Neuronal stem cell (in vitro differentiated cells): ENCODE data around the gene CYP20A1. TPM values are rescaled to one million over a fixed set of nuclear protein-coding genes. Genes with fewer than 3 reads are reported as not detected.

Experiments used
- DNase-seq: peaks from one replicate; pipeline ENCODE4 v3.0.0-alpha.2; 2013; ENCODE audit warnings: low spot score
- H2AFZ ChIP-seq: one replicate; pipeline ENCODE4 v1.6.1; 2013; ENCODE audit warnings: mild to moderate bottlenecking, low read length, inconsistent platforms
- H2AK5ac ChIP-seq: 2 replicates; pipeline ENCODE4 v1.6.1; 2013; ENCODE audit warnings: low read depth, mild to moderate bottlenecking, inconsistent platforms, low read length, moderate library complexity, mixed read lengths
- H2BK120ac ChIP-seq: 2 replicates; pipeline ENCODE4 v1.6.1; 2013; ENCODE audit warnings: low read depth, mild to moderate bottlenecking, inconsistent platforms, low read length, moderate library complexity, mixed read lengths
- H2BK12ac ChIP-seq: one replicate; pipeline ENCODE4 v1.6.1; 2013; ENCODE audit warnings: low read length, inconsistent platforms
- H2BK15ac ChIP-seq: 2 replicates; pipeline ENCODE4 v1.6.1; 2013; ENCODE audit warnings: mild to moderate bottlenecking, low read length, inconsistent platforms, mixed read lengths
- H2BK5ac ChIP-seq: one replicate; pipeline ENCODE4 v1.6.1; 2013; ENCODE audit warnings: inconsistent platforms, mild to moderate bottlenecking, low read length, moderate library complexity
- H3K14ac ChIP-seq: one replicate; pipeline ENCODE4 v1.6.1; 2013; ENCODE audit warnings: low read length, inconsistent platforms
- H3K18ac ChIP-seq: 2 replicates; pipeline ENCODE4 v1.6.1; 2013; ENCODE audit warnings: low read length, inconsistent platforms
- H3K23ac ChIP-seq: 2 replicates; pipeline ENCODE4 v1.6.1; 2013; ENCODE audit warnings: low read depth, mild to moderate bottlenecking, mixed read lengths, low read length, inconsistent platforms; ENCODE audit not compliant: poor library complexity
- H3K27ac ChIP-seq: replicated peaks from 3 replicates; pipeline ENCODE4 v1.5.1; 2013; ENCODE audit warnings: low read length, inconsistent platforms
- H3K27me3 ChIP-seq, 3 experiments: 2 replicates each; pipeline ENCODE4 v1.6.1; 2013; ENCODE audit warnings: low read length in 3 of 3, mild to moderate bottlenecking in 2 of 3, inconsistent platforms in 1 of 3, low read depth in 1 of 3, mixed read lengths in 1 of 3, moderate library complexity in 1 of 3; ENCODE audit not compliant: control insufficient read depth in 3 of 3, insufficient read depth in 3 of 3
- H3K36me3 ChIP-seq, 2 donors: replicated peaks in 1 of 2; 2 replicates each; pipeline ENCODE4 v1.6.1; 2013; ENCODE audit warnings: low read length in 2 of 2; ENCODE audit not compliant: control insufficient read depth in 2 of 2, insufficient read depth in 2 of 2
- H3K4ac ChIP-seq: 2 replicates; pipeline ENCODE4 v1.6.1; 2013; ENCODE audit warnings: inconsistent platforms, mild to moderate bottlenecking, low read length, moderate library complexity
- H3K4me1 ChIP-seq, 2 donors: 1 replicate in 1 of 2; 2 replicates in 1 of 2; pipeline ENCODE4 v1.6.1; 2013; ENCODE audit warnings: low read length in 2 of 2, low read depth in 1 of 2; ENCODE audit not compliant: control insufficient read depth in 2 of 2, insufficient read depth in 1 of 2
- H3K4me2 ChIP-seq: one replicate; pipeline ENCODE4 v1.6.1; 2013; ENCODE audit warnings: mild to moderate bottlenecking, low read length, inconsistent platforms; ENCODE audit not compliant: insufficient read depth, poor library complexity, severe bottlenecking
- H3K4me3 ChIP-seq, 2 donors: 2 replicates each; pipeline ENCODE4 v1.5.1; 2013; ENCODE audit warnings: low read length in 2 of 2, mild to moderate bottlenecking in 2 of 2, inconsistent platforms in 1 of 2, moderate library complexity in 1 of 2
- H3K79me1 ChIP-seq: one replicate; pipeline ENCODE4 v1.6.1; 2013; ENCODE audit warnings: low read depth, mild to moderate bottlenecking, inconsistent platforms, low read length, moderate library complexity
- H3K9ac ChIP-seq: one replicate; pipeline ENCODE4 v1.6.1; 2013; ENCODE audit warnings: mild to moderate bottlenecking, low read depth, low read length, inconsistent platforms; ENCODE audit not compliant: poor library complexity
- H3K9me3 ChIP-seq, 2 donors: replicated peaks in 1 of 2; 2 replicates each; pipeline versions ENCODE3 to v1.6.1; 2013; ENCODE audit warnings: low read length in 2 of 2, mild to moderate bottlenecking in 2 of 2, inconsistent platforms in 1 of 2, low read depth in 1 of 2, mixed read lengths in 1 of 2, moderate library complexity in 1 of 2; ENCODE audit not compliant: control insufficient read depth in 2 of 2, insufficient read depth in 1 of 2
- H4K8ac ChIP-seq: one replicate; pipeline ENCODE4 v1.6.1; 2013; ENCODE audit warnings: low read depth, mild to moderate bottlenecking, inconsistent platforms, low read length, moderate library complexity
- H4K91ac ChIP-seq: one replicate; pipeline ENCODE4 v1.6.1; 2013; ENCODE audit warnings: low read length, low read depth, mild to moderate bottlenecking, inconsistent platforms; ENCODE audit not compliant: poor library complexity
- WGBS, 2 donors: extraction: QIAGEN DNeasy Blood & Tissue Kit; methylation state at CpG; one replicate each; pipeline ENCODE4 v1.1.7; 2013; ENCODE audit warnings: missing lambda C conversion rate in 2 of 2, mixed read lengths in 1 of 2; ENCODE audit not compliant: insufficient read length in 2 of 2, insufficient replicate concordance in 1 of 2; ENCODE audit errors: extremely low coverage in 2 of 2; 5-methylcytosine and 5-hydroxymethylcytosine counted together
- small RNA-seq: library from polyadenylated mRNA; stranded (forward); fragments of <200 nt; extraction: miRNeasy Mini kit (QIAGEN cat#:217004); gene quantifications from one replicate; pipeline ENCODE3, GENCODE V24; 2013; ENCODE audit not compliant: insufficient read depth

The CYP20A1 gene

GRCh38 chr2:203347375-203347774, 108.6 kb downstream of the CYP20A1 start:
- no peak overlapping the region for H3K23ac ChIP-seq
- no peak overlapping the region for H2AFZ ChIP-seq
- H4K91ac ChIP-seq, result no peak overlapping the region
- H3K4me3 ChIP-seq, result no peak overlapping the region
- H3K27me3 ChIP-seq, result peaks cover 0 to 2% (median 0%) of the 10 kb centered on the region in 3 experiments
- H2BK5ac ChIP-seq, result no peak overlapping the region
- peaks cover 0 to 10% of the 10 kb centered on the region in 2 donors for H3K9me3 ChIP-seq
- H3K4ac ChIP-seq, result no peak overlapping the region
- no peak overlapping the region for H2BK12ac ChIP-seq
- WGBS, 2 donors, result no CpG with 5 or more reads among the region's 4 CpGs
- H3K27ac ChIP-seq, result no peak overlapping the region
- no peak overlapping the region for H2BK120ac ChIP-seq
- no peak overlapping the region for H3K4me2 ChIP-seq
- H2AK5ac ChIP-seq, result no peak overlapping the region
- H3K36me3 ChIP-seq, result peaks cover 11 to 93% of the 10 kb centered on the region in 2 donors
- H3K9ac ChIP-seq, result no peak overlapping the region
- H3K14ac ChIP-seq, result no peak overlapping the region
- DNase-seq, result no peak
- no peak overlapping the region for H3K18ac ChIP-seq
- H4K8ac ChIP-seq, result no peak overlapping the region
- peaks cover 12% of the 10 kb centered on the region for H3K79me1 ChIP-seq
- no peaks in the 10 kb centered on the region for H3K4me1 ChIP-seq
- no peak overlapping the region for H2BK15ac ChIP-seq

DNA sequence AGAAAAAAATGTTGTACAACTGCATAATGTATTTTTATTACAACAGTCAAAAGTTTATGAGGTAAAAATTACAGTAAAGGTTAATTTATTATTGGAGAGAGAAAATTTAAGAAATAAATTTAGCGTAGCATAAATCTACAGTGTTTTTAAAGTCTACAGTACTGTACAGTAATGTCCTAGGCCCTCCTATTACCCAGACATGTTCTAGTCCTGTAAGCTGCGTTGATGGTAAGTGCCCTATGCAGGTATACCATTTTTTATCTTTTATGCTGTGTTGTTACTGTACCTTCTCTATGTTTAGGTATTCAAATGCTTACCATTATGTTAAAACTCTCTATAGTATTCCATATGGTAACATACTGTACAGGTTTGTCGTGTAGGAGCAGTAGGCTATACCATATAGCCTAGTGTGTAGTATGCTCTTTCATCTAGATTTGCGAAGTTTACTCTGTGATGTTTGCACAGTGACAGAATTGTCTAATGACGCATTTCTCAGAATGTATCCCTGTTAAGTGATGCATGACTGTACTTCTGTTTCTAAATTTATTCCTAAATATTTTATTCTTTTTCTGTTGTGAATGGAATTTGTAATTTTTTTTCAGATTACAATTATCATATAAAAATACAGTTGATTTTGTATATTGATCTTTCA, 113.9 kb downstream of the CYP20A1 start:
- Histone ChIP-seq H2BK5ac (no peak overlapping the region), H3K4me1 (no peaks in the 10 kb centered on the region)
- DNase-seq, result no peak

GRCh38 chr2:203354966-203355365, 116.1 kb downstream of the CYP20A1 start:
- no peak overlapping the region for H2AK5ac ChIP-seq
- H2BK12ac ChIP-seq, result no peak overlapping the region
- H3K27me3 ChIP-seq, result peaks cover 0 to 2% (median 0%) of the 10 kb centered on the region in 3 experiments
- no peak overlapping the region for H2BK15ac ChIP-seq
- no peak overlapping the region for H3K23ac ChIP-seq
- no peak overlapping the region for H3K14ac ChIP-seq
- H4K8ac ChIP-seq, result no peak overlapping the region
- no peak overlapping the region for H3K9ac ChIP-seq
- no peak overlapping the region for H3K4me2 ChIP-seq
- no peak overlapping the region for H2BK120ac ChIP-seq
- H3K4me3 ChIP-seq, result no peak overlapping the region
- H3K36me3 ChIP-seq, result peaks cover 11 to 86% of the 10 kb centered on the region in 2 donors
- peaks cover 2 to 21% of the 10 kb centered on the region in 2 donors for H3K9me3 ChIP-seq
- no peak overlapping the region for H2BK5ac ChIP-seq
- no peak overlapping the region for H4K91ac ChIP-seq
- DNase-seq, result no peak
- no peak overlapping the region for H2AFZ ChIP-seq
- no peaks in the 10 kb centered on the region for H3K4me1 ChIP-seq
- no peak overlapping the region for H3K27ac ChIP-seq
- peaks cover 10% of the 10 kb centered on the region for H3K79me1 ChIP-seq
- no peak overlapping the region for H3K18ac ChIP-seq
- no peak overlapping the region for H3K4ac ChIP-seq
- WGBS, 2 donors, result no CpG with 5 or more reads among the region's 3 CpGs

More for the DNA sequence above, 113.9 kb downstream of the CYP20A1 start:
- Histone ChIP-seq H3K27me3 (peaks cover 0 to 2% (median 0%) of the 10 kb centered on the region in 3 experiments), H2AFZ (no peak overlapping the region), H2AK5ac (no peak overlapping the region), H4K8ac (no peak overlapping the region), H3K4ac (no peak overlapping the region), H4K91ac (no peak overlapping the region), H3K18ac (no peak overlapping the region), H3K9ac (no peak overlapping the region), H2BK12ac (no peak overlapping the region), H3K23ac (no peak overlapping the region), H3K27ac (no peak overlapping the region), H3K4me3 (no peak overlapping the region), H3K4me2 (no peak overlapping the region), H3K79me1 (peaks cover 7% of the 10 kb centered on the region), H2BK120ac (no peak overlapping the region), H3K14ac (no peak overlapping the region), H3K9me3 (peaks cover 0 to 15% of the 10 kb centered on the region in 2 donors), H3K36me3 (peaks cover 10 to 87% of the 10 kb centered on the region in 2 donors), H2BK15ac (no peak overlapping the region)
- WGBS, 2 donors, result 100% methylated on average over 1 of the region's 5 CpGs; no CpG with 5 or more reads in 1 of the 2 donors

Small RNA genes within 50 kb of the gene (small RNA-seq; reads per million reads assigned to genes)
- not detected for gene RN7SL670P
